HG02981 (cell line): ENCODE data around the gene DPEP3.
"Not testable (repeated sequence)": the region's sequence is repeated elsewhere in the genome, so short reads cannot be mapped to it uniquely, and the experiment has no call there.

Experiments used
- ATAC-seq: cut with Tn5 transposase; IDR thresholded peaks from one replicate; pipeline ENCODE4 v1.9.1; 2021; ENCODE audit warnings: mild to moderate bottlenecking, moderate library complexity; ENCODE audit not compliant: unreplicated experiment

DPEP3 gene

GRCh38 chr16:67979955-67980678 lies at the start of gene DPEP3:
TSS of gene DPEP3 (minus strand) at chr16:67980499. CDS start at chr16:67980380, 119 bp downstream.
- no peak for ATAC-seq

DNA sequence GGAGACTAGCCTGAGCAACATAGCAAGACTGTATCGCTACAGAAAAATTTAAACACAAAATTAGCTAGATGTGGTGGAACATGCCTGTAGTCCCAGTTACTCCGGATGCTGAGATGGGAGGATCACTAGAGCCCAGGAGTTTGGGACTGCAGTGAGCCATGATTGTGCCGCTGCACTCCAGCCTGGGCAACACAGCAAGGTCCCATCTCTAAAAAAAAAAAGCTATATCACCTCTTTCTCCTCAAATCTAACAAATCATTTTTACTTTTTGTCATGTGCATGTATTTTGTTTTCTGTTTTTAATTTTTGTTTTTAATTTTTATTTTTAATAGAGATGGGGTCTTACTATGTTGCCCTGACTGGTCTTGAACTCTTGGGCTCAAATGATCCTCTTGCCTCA lies 48.7 kb upstream of the DPEP3 start:
- no peak for ATAC-seq

GRCh38 chr16:68022728-68023537 lies 42.6 kb upstream of the DPEP3 start, which contains the start of the genes DDX28 and DUS2:
TSS of gene DDX28 (minus strand) at chr16:68023232. CDS start at chr16:68023202, 30 bp downstream.
TSS of gene DUS2 (plus strand) at chr16:68023284. CDS start at chr16:68038024, 14,740 bp downstream.
- ATAC-seq, result peak; percentile 86

DNA sequence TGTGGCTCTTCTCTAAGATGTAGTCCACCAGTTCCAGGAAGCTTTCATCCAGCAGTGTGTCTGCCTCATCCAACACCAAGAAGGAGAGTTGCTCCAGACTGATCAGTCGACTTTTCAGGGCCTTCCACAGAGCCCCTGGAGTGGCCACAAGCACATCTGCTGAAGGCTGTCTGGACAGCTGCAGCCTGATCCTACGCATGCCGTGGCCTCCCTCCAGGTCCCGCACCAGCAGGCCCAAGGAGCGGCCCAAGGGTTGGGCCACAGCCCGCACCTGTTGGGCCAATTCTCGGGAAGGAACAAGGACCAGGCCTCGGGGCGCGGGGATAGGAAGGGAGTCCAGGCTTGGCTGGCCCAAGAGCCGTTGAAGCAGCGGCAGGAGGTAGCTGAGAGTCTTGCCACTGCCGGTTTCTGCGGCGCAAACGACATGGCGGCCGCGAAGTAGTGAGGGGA lies 42.0 kb upstream of the DPEP3 start:
- ATAC-seq, result no peak

GRCh38 chr16:68021490-68021889 lies 41.2 kb upstream of the DPEP3 start:
- ATAC-seq, result no peak

GRCh38 chr16:68019167-68019680 lies 38.9 kb upstream of the DPEP3 start:
- no peak for ATAC-seq

GRCh38 chr16:68015681-68016080 lies 35.4 kb upstream of the DPEP3 start, which contains the start of gene DPEP2NB:
TSS of gene DPEP2NB (minus strand) at chr16:68015911. CDS start at chr16:68015770, 141 bp downstream.
- no peak for ATAC-seq

DNA sequence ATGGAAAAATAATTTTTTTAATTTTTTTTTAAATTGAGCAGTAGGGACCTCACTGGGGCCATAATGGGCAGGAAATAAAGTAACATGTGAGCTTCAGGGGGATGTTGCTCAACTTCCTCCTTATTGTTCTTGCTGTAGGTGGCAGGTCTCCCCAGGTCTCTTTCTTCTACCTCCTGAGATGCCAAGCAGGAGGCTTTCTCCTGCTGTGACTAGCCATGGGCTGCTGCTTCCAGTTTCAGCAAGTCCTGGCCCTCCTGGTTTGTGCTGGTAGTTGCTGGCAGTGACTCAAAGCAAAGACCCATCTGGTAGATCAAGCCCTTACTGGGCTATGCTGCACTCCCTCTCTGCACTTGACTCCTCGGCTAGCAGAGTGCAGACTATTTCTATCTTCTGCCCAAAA lies 33.1 kb upstream of the DPEP3 start:
- ATAC-seq, result no peak

DNA sequence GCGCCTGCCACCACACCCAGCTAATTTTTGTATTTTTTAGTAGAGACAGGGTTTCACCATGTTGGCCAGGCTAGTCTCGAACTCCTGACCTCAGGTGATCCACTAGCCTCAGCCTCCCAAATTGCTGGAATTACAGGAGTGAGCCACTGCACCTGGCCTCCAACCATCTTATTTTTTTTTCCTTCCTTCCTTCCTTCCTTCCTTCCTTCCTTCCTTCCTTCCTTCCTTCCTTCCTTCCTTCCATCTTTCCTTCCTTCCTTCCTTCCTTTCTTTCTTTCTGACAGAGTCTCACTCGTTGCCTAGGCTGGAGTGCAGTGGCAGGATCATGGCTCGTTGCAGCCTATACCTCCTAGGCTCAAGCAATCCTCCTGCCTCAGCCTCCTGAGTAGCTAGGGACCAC lies 29.6 kb upstream of the DPEP3 start:
- not testable (repeated sequence) for ATAC-seq

DNA sequence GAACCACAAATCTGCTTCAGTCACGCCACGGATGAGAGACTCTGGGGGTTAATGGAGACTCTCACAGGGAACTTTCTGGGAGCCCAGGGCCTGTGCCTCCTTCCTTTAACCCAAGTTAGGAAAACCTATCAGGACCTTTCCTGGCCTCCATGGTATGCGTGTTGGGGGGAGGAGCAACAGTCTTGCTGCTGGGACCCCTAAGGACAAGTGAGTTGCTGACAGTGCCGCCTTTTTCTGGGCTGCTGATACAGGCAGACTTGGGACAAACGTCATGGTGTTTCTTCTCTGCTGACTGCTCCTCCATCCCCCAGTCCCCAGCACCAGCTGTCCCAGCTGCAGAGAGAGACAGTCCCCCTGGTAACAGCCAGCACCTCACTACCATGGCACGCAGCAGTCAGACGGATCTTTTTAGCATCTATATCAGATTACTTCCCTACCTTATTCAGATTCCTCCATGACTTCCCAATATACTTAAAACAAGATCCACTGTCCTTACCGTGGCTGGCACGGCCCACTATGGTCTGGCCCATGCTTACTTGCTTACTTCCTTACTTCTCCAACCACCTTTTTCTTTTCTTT lies 28.9 kb upstream of the DPEP3 start:
- ATAC-seq, result no peak

GRCh38 chr16:68005786-68006286 lies 25.5 kb upstream of the DPEP3 start:
- no peak for ATAC-seq

- ATAC-seq, result no peak
These were observed 24.9 kb upstream of the DPEP3 start for GRCh38 chr16:68005211-68005610.

DNA sequence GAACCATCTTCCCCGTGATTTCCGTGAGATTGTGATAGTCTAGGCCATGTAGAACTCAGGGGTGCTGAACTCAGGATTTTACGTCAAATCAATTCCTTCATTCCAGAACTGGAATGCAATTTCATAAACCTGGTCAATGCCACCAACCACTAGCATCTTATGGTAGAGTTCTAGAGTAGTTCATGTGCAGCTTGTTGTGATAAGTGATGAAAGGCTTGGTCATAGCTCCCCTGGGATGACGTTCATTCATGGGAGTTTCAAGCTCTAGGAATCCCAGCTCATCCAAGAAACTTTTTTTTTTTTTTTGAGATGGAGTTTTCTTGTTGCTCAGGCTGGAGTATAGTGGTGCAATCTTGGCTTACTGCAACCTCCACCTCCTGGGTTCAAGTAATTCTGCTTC lies 22.7 kb upstream of the DPEP3 start:
- ATAC-seq, result no peak

GRCh38 chr16:68000450-68000849 lies 20.2 kb upstream of the DPEP3 start:
- ATAC-seq, result no peak

DNA sequence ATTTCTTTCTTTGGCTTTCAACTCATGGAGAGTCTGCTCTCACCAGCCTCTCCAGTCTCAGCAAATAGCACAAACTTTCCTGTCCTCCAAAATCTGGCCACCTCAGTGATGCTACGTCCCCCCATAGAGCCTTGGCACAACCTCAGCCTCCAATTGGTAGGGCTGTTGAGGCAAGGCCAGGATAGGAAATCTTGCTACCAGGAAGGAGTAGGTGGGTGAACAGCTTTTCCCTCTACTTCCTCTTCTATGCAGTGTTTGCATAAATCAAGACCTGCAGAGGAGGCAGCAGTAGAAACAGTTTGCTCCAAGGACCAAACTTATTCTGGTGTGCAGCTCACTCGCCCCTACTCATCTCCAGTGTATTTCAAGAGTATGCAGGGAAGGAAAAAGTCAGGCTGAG lies 19.7 kb upstream of the DPEP3 start:
- ATAC-seq, result no peak

- ATAC-seq, result not testable (repeated sequence)
These were observed 18.7 kb upstream of the DPEP3 start, which contains the start of gene DPEP2 for GRCh38 chr16:67998779-67999688. TSS of gene DPEP2 (minus strand) at chr16:67999484. CDS start at chr16:67993212, 6,272 bp downstream.

DNA sequence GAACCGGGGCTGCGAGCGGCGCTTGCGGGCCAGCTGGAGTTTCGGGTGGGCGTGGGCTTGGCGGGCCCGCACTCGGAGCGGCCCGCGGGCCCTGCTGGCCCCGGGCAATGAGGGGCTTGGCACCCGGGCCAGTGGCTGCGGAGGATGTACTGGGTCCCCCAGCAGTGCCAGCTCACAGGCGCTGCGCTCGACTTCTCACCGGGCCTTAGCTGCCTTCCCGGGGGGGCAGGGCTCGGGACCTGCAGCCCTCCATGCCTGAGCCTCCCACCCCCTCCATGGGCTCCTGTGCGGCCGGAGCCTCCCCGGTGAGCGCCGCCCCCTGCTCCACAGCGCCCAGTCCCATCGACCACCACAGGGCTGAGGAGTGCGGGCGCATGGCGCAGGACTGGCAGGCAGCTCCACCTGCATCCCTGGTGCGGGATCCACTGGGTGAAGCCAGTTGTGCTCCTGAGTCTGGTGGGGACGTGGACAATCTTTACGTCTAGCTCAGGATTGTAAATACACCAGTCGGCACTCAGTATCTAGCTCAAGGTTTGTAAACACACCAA lies 18.0 kb upstream of the DPEP3 start:
- not testable (repeated sequence) for ATAC-seq

- ATAC-seq, result no peak
These were observed 16.4 kb upstream of the DPEP3 start for GRCh38 chr16:67996666-67997065.

DNA sequence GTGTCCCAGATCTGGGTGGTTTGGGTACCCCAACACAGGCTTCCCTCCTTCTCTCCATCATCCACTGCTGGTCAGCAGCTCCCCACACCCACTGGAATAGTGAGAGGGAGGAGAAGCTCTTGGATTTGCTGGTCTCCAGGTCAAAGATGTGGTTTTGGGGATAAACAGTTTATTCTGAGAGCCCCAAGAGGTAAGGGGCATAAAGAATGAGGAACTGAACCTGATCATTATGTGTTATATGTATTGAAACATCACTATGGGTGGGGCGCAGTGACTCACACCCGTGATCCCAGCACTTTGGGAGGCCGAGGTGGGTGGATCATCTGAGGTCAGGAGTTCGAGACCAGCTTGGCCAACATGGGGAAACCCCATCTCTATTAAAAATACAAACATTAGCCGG lies 15.1 kb upstream of the DPEP3 start:
- no peak for ATAC-seq

DNA sequence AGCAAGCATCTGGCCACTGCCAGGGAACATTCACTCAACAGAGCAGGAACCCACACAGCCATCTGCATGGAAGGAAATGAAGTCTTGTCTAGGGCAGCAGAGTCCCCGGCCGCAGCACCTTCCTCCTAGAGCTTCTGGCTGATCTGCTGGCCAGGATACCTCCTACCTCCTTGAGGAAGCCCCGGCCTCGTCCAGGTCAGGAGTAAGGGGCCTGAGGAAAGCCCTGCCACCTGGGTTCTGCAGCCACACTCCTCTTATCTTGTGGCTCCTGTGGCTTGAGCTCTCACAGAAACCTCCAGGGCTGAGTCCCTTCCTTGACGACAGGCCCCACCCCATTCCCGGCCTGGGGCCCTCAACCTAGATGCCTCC lies 13.7 kb upstream of the DPEP3 start:
- not testable (repeated sequence) for ATAC-seq
